ENCODE data around the gene PACSIN2.

DNA sequence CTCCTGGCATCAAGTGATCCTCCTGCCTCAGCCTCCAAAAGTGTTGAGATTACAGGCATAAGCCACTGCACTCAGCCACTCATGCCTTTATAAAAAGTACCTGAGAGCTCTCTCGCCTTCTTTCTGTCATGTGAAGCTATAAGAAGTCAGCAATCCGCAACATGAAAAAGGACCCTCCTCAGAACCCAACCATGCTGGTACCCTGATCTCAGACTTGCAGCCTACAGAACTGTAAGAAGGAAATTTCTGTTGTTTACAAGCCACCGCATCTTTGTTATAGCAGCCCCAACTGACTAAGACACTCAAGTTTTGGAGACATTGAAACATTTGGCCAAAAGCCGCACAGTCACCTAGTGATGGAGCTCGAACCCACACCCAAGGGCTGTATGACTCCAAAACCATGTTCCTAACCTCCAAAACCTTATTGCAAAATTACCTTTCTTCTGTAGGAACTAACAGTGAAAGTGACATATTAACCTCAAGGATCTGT is 8.9 kb downstream of the PACSIN2 start:
- TF ChIP-seq, protein P1, sequence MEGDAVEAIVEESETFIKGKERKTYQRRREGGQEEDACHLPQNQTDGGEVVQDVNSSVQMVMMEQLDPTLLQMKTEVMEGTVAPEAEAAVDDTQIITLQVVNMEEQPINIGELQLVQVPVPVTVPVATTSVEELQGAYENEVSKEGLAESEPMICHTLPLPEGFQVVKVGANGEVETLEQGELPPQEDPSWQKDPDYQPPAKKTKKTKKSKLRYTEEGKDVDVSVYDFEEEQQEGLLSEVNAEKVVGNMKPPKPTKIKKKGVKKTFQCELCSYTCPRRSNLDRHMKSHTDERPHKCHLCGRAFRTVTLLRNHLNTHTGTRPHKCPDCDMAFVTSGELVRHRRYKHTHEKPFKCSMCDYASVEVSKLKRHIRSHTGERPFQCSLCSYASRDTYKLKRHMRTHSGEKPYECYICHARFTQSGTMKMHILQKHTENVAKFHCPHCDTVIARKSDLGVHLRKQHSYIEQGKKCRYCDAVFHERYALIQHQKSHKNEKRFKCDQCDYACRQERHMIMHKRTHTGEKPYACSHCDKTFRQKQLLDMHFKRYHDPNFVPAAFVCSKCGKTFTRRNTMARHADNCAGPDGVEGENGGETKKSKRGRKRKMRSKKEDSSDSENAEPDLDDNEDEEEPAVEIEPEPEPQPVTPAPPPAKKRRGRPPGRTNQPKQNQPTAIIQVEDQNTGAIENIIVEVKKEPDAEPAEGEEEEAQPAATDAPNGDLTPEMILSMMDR (IDR thresholded peaks at IDR 0.05; ENCODE audit: low read length): no peak
- TF ChIP-seq EZH2phosphoT487 (IDR thresholded peaks at IDR 0.05; ENCODE audit: low read length): no peak

All from MM.1S (cell line).